Small intestine (tissue), 7 donors: ENCODE results near the gene RBFOX1. TPM values are rescaled to one million over a fixed set of nuclear protein-coding genes. Genes with fewer than 3 reads are reported as not detected.

Source experiments
- DNase-seq, 2 donors: peaks; one replicate each; pipeline versions ENCODE4 v3.0.0 to v3.0.0-alpha.2; 2013
- FAIRE-seq: peaks from 2 replicates; lab custom pipeline; 2012; peaks lifted over from hg19 to GRCh38; lab: Jason Lieb, UNC
- H3K27ac ChIP-seq, 3 donors: one replicate each; pipeline ENCODE4 v1.5.1; 2013; ENCODE audit warnings: low read length in 2 of 3, mild to moderate bottlenecking in 2 of 3, control low read depth in 1 of 3, inconsistent platforms in 1 of 3, low read depth in 1 of 3, moderate library complexity in 1 of 3
- H3K27me3 ChIP-seq, 3 donors: one replicate each; pipeline ENCODE4 v1.6.1; 2013; ENCODE audit warnings: low read length in 3 of 3, inconsistent platforms in 1 of 3; ENCODE audit not compliant: control insufficient read depth in 3 of 3, insufficient read depth in 3 of 3
- H3K36me3 ChIP-seq, 3 donors: one replicate each; pipeline ENCODE4 v1.6.1; 2013; ENCODE audit warnings: low read length in 3 of 3, inconsistent platforms in 1 of 3, low read depth in 1 of 3, mild to moderate bottlenecking in 1 of 3, moderate library complexity in 1 of 3; ENCODE audit not compliant: control insufficient read depth in 3 of 3, insufficient read depth in 2 of 3
- H3K4me1 ChIP-seq, 3 donors: one replicate each; pipeline ENCODE4 v1.6.1; 2013; ENCODE audit warnings: low read length in 2 of 3, inconsistent platforms in 1 of 3, low read depth in 1 of 3, mild to moderate bottlenecking in 1 of 3, moderate library complexity in 1 of 3; ENCODE audit not compliant: control insufficient read depth in 3 of 3, insufficient read depth in 2 of 3
- H3K4me3 ChIP-seq, 3 donors: one replicate each; pipeline ENCODE4 v1.5.1; 2013; ENCODE audit warnings: low read length in 3 of 3, control low read depth in 1 of 3, inconsistent platforms in 1 of 3, low read depth in 1 of 3, mild to moderate bottlenecking in 1 of 3, moderate library complexity in 1 of 3
- H3K9me3 ChIP-seq, 2 donors: one replicate each; pipeline ENCODE4 v1.6.1; 2013; ENCODE audit warnings: low read depth in 1 of 2, low read length in 1 of 2; ENCODE audit not compliant: control insufficient read depth in 2 of 2, insufficient read depth in 1 of 2
- WGBS, 3 donors: extraction: QIAGEN DNeasy Blood & Tissue Kit; methylation state at CpG; one replicate each; pipeline ENCODE4 v1.1.7; 2013; 5-methylcytosine and 5-hydroxymethylcytosine counted together
- polyA plus RNA-seq, 4 donors: library from polyadenylated mRNA; stranded (reverse) in 3 of 4; unstranded in 1 of 4; fragments of 200-250 nt in 3 of 4; fragments of 120-200 nt in 1 of 4; gene quantifications; one replicate each; pipeline versions ENCODE4 v1.2.1 to v1.2.3, GENCODE V29; 2013
- donor health status: healthy with polysubstance abuse.
- donor health status: control.
- donor health status: control.
- donor health status: Bipolar disorder and iron deficiency.
- donor health status: healthy.

Gene RBFOX1
- polyA plus RNA-seq, 4 donors, result 0.30 to 0.87 (median 0.54) TPM; not detected in 1

DNA sequence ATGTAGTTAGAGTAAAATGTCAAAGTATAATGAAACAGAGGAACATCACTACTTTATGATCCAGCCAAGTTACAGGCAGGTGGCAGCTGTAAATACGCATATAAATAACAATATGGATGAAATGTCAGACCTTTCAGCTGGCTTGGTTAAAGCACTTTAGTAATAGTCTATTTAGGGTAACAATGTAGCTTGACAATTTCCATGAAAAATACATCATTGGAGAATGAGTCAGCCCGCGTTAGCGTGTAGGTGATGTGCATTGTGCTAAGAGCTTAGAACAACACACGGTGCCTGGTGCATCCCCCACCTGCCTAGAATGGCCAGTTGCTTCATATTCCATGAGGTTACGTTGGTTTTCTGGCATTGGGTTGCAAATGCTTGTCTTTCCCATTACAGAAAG lies 119.4 kb downstream of the RBFOX1 start:
- no peak overlapping the region for H3K4me3 ChIP-seq
- WGBS, 3 donors, result 76 to 84% (median 82%) methylated on average over 6 of the region's 6 CpGs
- no peaks in the 10 kb centered on the region for H3K9me3 ChIP-seq
- FAIRE-seq (no peak), DNase-seq (no peak)
- no peaks in the 10 kb centered on the region for H3K27me3 ChIP-seq
- no peaks in the 10 kb centered on the region for H3K36me3 ChIP-seq
- H3K27ac ChIP-seq, result no peak overlapping the region
- no peaks in the 10 kb centered on the region for H3K4me1 ChIP-seq

DNA sequence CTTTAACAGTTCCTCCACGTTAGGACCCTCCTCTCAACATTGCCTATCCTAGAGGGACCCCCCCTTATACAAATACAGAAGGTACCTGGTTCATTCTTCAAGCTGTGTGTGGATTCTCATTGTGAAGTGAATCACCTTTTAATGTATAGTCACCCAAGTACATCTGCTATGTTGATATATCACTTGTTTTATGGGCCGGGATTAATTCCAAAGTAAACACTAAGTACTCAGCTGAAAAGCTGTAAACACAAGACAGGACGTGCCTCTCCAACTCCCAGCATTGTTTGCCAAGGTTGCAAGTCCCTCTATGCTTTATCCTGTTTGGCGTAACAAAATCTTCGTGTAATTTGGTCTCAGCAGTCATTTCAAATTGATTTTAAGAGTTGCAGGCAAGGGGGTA lies 123.6 kb downstream of the RBFOX1 start:
- DNase-seq (no peak), FAIRE-seq (no peak)
- no peaks in the 10 kb centered on the region for H3K36me3 ChIP-seq
- H3K4me1 ChIP-seq, result no peaks in the 10 kb centered on the region
- WGBS, 3 donors, result 16 to 30% (median 23%) methylated on average over 5 of the region's 5 CpGs
- H3K27ac ChIP-seq, result no peak overlapping the region
- no peak overlapping the region for H3K4me3 ChIP-seq
- no peaks in the 10 kb centered on the region for H3K9me3 ChIP-seq
- no peaks in the 10 kb centered on the region for H3K27me3 ChIP-seq

- FAIRE-seq (no peak), DNase-seq (no peak)
- WGBS, 3 donors, result 73 to 84% (median 77%) methylated on average over 3 of the region's 3 CpGs
- Histone ChIP-seq H3K27me3 (no peaks in the 10 kb centered on the region), H3K27ac (no peak overlapping the region), H3K4me3 (no peak overlapping the region), H3K9me3 (no peaks in the 10 kb centered on the region), H3K4me1 (no peaks in the 10 kb centered on the region), H3K36me3 (no peaks in the 10 kb centered on the region)
Observed at GRCh38 chr16:7458144-7458543, 125.5 kb downstream of the RBFOX1 start.

DNA sequence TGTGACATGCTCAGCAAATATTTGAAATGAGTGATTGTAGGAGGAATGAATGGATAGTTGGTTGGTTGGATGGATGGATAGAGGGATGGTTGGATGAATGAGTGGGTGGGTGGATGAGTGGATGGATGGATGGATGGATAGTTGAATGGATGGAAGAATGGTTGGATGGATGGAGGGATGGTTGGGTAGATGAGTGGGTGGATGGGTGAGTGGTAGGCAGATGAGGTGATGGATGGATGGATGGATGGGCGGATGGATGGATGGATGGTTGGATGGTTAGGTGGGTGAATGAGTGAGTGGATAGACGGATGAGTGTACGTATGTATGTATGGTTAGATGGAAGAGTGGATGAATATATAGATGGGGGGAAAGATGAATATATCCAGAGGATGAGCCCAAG lies 137.7 kb downstream of the RBFOX1 start:
- Histone ChIP-seq H3K36me3 (no peaks in the 10 kb centered on the region), H3K27me3 (no peaks in the 10 kb centered on the region), H3K27ac (no peak overlapping the region), H3K4me1 (no peaks in the 10 kb centered on the region), H3K4me3 (no peak overlapping the region), H3K9me3 (no peaks in the 10 kb centered on the region)
- DNase-seq, result no peak
- no peak for FAIRE-seq
- WGBS, 3 donors, result 90 to 91% (median 91%) methylated on average over 3 of the region's 3 CpGs

DNA sequence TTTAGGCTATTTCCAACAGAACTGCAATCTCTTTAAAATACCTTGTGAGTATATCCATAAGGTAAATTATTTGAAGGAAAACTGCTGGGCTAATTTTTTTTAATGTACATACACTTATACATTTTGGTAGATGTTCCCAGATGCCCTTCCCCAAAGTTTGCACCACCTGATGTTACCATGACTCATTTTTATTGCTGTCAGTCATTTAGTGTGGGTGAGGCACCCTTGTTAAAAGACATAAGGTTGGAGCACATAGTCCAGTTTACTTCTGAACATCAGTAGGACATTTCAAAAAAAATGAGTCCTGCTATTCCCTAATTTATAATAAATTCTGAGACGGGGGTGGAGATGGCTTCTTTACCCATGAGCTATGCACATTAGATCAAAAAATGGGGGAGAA lies 138.6 kb downstream of the RBFOX1 start:
- no peak for FAIRE-seq
- WGBS, 3 donors, result 0 to 13% (median 0%) methylated on average over 1 of the region's 1 CpG

GRCh38 chr16:7482032-7482431 lies 149.4 kb downstream of the RBFOX1 start:
- Histone ChIP-seq H3K27ac (no peak overlapping the region), H3K36me3 (no peaks in the 10 kb centered on the region), H3K4me3 (no peak overlapping the region), H3K9me3 (no peaks in the 10 kb centered on the region), H3K27me3 (no peaks in the 10 kb centered on the region), H3K4me1 (no peaks in the 10 kb centered on the region)
- FAIRE-seq, result no peak
- 83 to 86% (median 86%) methylated on average over 10 of the region's 10 CpGs for WGBS, 3 donors
- DNase-seq, result no peak

More for the DNA sequence above, 138.6 kb downstream of the RBFOX1 start:
- no peaks in the 10 kb centered on the region for H3K36me3 ChIP-seq
- no peaks in the 10 kb centered on the region for H3K4me1 ChIP-seq
- H3K4me3 ChIP-seq, result no peak overlapping the region
- DNase-seq, result no peak
- H3K9me3 ChIP-seq, result no peaks in the 10 kb centered on the region
- H3K27me3 ChIP-seq, result no peaks in the 10 kb centered on the region
- H3K27ac ChIP-seq, result no peak overlapping the region

DNA sequence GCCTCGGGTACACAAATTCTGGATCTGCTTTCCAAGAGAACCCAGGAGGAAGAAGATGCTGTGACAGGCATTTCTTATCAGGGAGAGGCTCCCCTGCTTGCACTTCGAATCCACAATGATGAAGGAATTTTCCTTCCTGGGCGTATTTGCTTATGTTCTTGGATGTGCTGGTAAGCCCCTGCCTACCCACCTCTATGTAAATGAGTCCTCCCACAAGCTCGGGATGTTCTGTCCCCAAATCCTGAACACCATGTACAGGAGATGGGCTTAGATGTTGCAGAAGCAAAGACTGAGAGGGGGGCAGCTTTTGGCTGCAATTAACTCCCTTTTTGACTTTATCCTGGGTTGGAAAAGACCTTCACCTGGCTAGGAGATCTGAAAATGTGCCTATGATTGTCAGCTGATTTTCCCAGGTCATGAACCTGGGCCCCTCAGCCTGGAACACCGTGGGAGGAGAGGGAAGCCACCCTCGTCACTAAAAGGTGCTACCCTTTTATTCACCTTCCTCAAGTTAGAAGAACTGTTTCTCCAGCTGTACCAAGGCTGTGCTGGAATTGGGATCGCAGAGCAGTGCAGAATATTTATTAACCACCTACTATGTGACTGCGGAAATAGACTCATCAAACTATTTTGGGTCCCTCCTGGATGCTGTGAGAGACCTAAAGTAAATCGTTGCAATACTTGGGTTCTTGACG lies 150.1 kb downstream of the RBFOX1 start:
- no peaks in the 10 kb centered on the region for H3K9me3 ChIP-seq
- H3K27me3 ChIP-seq, result no peaks in the 10 kb centered on the region
- FAIRE-seq (no peak), DNase-seq (no peak)
- 52 to 68% (median 58%) methylated on average over 10 of the region's 10 CpGs for WGBS, 3 donors
- no peak overlapping the region for H3K4me3 ChIP-seq
- no peak overlapping the region for H3K27ac ChIP-seq
- H3K4me1 ChIP-seq, result no peaks in the 10 kb centered on the region
- no peaks in the 10 kb centered on the region for H3K36me3 ChIP-seq

DNA sequence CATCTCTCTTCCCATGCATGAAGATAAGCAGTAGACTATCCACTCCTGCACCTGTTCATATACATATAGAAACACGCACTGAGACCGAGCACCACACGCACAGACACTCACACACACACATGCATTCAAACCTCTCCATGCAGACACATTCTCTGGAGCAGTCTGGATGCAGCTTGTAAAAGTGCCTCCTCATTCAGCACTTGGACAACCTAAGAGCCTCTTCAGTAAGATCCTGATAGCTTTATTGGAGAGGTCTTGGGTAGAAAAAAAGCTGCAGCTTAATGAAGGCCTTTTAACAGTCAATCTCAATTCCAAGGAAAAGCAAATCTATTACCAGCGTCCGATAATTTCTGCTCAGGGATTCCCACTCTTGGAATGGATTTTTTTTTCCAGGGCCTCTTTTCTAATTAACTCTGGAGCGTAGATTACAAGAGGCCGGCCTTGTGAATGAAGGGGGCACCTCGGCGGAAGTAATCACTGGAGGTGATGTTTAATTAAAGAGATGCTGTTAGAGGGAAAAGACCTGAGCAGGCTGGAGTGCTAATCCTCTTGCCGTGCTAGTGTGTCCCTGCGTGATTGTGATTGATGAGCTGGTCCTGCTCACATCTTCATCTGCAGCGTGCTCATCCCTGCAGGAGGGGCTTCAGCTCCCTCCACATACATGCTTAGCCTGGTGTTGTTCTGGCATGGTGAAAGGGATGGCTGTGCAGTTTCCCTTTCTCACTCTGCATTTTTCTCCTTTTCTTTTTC lies 155.1 kb downstream of the RBFOX1 start:
- no peak for DNase-seq
- Histone ChIP-seq H3K36me3 (no peaks in the 10 kb centered on the region), H3K4me1 (no peaks in the 10 kb centered on the region), H3K4me3 (no peak overlapping the region), H3K27me3 (no peaks in the 10 kb centered on the region), H3K9me3 (no peaks in the 10 kb centered on the region), H3K27ac (no peak overlapping the region)
- WGBS, 3 donors, result 71 to 79% (median 78%) methylated on average over 12 of the region's 12 CpGs
- FAIRE-seq, result no peak
